IPS DF 4.7 (cell line): ENCODE results near the gene ELMOD3.
"Not testable (repeated sequence)": the region's sequence is repeated elsewhere in the genome, so short reads cannot be mapped to it uniquely, and the experiment has no call there.

Source experiments
- DNase-seq: peaks from one replicate; pipeline ENCODE4 v3.0.0-alpha.2; 2013; ENCODE audit warnings: low spot score; ENCODE audit errors: extremely low read depth

ELMOD3 gene

GRCh38 chr2:85422072-85422457, 67.5 kb downstream of the ELMOD3 start:
- no peak for DNase-seq

- no peak for DNase-seq
Observed at GRCh38 chr2:85423525-85423924, 69.0 kb downstream of the ELMOD3 start.

- no peak for DNase-seq
Observed at GRCh38 chr2:85425588-85425987, 71.0 kb downstream of the ELMOD3 start.

- no peak for DNase-seq
Observed at GRCh38 chr2:85427300-85427835, 72.8 kb downstream of the ELMOD3 start.

GRCh38 chr2:85428343-85428881, 73.8 kb downstream of the ELMOD3 start:
- no peak for DNase-seq

- no peak for DNase-seq
Observed at GRCh38 chr2:85429213-85429923, 74.8 kb downstream of the ELMOD3 start.

- DNase-seq, result no peak
Observed at GRCh38 chr2:85429924-85430289, 75.3 kb downstream of the ELMOD3 start.

- no peak for DNase-seq
Observed at GRCh38 chr2:85430752-85431569, 76.4 kb downstream of the ELMOD3 start.

GRCh38 chr2:85431570-85432205, 77.1 kb downstream of the ELMOD3 start:
- DNase-seq, result no peak

GRCh38 chr2:85433511-85434089, 79.0 kb downstream of the ELMOD3 start:
- DNase-seq, result no peak

GRCh38 chr2:85434696-85435095, 80.1 kb downstream of the ELMOD3 start:
- no peak for DNase-seq

GRCh38 chr2:85435220-85435958, 80.8 kb downstream of the ELMOD3 start:
- DNase-seq, result no peak

GRCh38 chr2:85435981-85436835, 81.6 kb downstream of the ELMOD3 start:
- DNase-seq, result no peak

- DNase-seq, result no peak
Observed at GRCh38 chr2:85436836-85437487, 82.4 kb downstream of the ELMOD3 start.

GRCh38 chr2:85437488-85438200, 83.1 kb downstream of the ELMOD3 start:
- DNase-seq, result no peak

GRCh38 chr2:85438201-85439024, 83.8 kb downstream of the ELMOD3 start:
- DNase-seq, result no peak

GRCh38 chr2:85439025-85439472, 84.5 kb downstream of the ELMOD3 start:
- no peak for DNase-seq

- not testable (repeated sequence) for DNase-seq
Observed at GRCh38 chr2:85439569-85439968, 85.0 kb downstream of the ELMOD3 start.
